K562 treated with DMSO at 1 percent for 48 hours (cell line): ENCODE measurements around the gene IYD. TPM values are rescaled to one million over a fixed set of nuclear protein-coding genes. Genes with fewer than 3 reads are reported as not detected.

Experiments used
- total RNA-seq: library from RNA; unstranded; fragments of 300-600 nt; gene quantifications from 2 replicates; pipeline ENCODE4 v1.2.3, GENCODE V29; 2022; ENCODE audit warnings: low replicate concordance; ENCODE audit errors: extremely low read depth

The IYD gene, protein sequence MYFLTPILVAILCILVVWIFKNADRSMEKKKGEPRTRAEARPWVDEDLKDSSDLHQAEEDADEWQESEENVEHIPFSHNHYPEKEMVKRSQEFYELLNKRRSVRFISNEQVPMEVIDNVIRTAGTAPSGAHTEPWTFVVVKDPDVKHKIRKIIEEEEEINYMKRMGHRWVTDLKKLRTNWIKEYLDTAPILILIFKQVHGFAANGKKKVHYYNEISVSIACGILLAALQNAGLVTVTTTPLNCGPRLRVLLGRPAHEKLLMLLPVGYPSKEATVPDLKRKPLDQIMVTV
- not detected in 2 replicates for total RNA-seq

GRCh38 chr6:150368762-150369161 is at the start of gene IYD:
Gene IYD, plus strand, starts transcription at chr6:150369012. Its CDS starts 20 bp downstream, at chr6:150369032.

Other genes with a start within 250 kb of the IYD start
- gene PPP1R14C, start 226.0 kb upstream of the IYD start, total RNA-seq = not detected in 2 replicates
- not detected in 2 replicates for gene PLEKHG1, start 230.9 kb downstream of the IYD start, total RNA-seq